HL-60 (cell line): ENCODE results near the gene KRTAP5-9.
"Not testable (repeated sequence)": the region's sequence is repeated elsewhere in the genome, so short reads cannot be mapped to it uniquely, and the experiment has no call there.

Experiments
- DNase-seq, 2 experiments: peaks; one replicate each; pipeline ENCODE4 v3.0.0-alpha.2; 2010 to 2020; ENCODE audit warnings: low read depth in 1 of 2, low spot score in 1 of 2
- H3K27ac ChIP-seq: fragments of 250-450 bp; sonication (Bioruptor Pico); replicated peaks from 2 replicates; pipeline ENCODE4 v1.5.1; 2020; ENCODE audit warnings: mild to moderate bottlenecking, moderate library complexity
- H3K27me3 ChIP-seq: fragments of 250-450 bp; sonication (Bioruptor Pico); 2 replicates; pipeline ENCODE4 v1.5.1; 2021; ENCODE audit warnings: mild to moderate bottlenecking, moderate library complexity; ENCODE audit not compliant: insufficient read depth, poor library complexity, severe bottlenecking
- H3K4me3 ChIP-seq: replicated peaks from 2 replicates; pipeline ENCODE4 v1.5.1; 2011; ENCODE audit warnings: mild to moderate bottlenecking, control low read depth, low read length; ENCODE audit not compliant: insufficient read depth
- GABPA ChIP-seq: IDR thresholded peaks from 2 replicates; pipeline ENCODE4 v1.6.1; 2012; ENCODE audit warnings: low read depth
- POLR2AphosphoS5 ChIP-seq: IDR thresholded peaks from 2 replicates; pipeline ENCODE4 v1.6.1; 2012; ENCODE audit warnings: low read depth
- REST ChIP-seq: IDR thresholded peaks from 2 replicates; pipeline ENCODE4 v1.6.1; 2012; ENCODE audit warnings: low read depth; ENCODE audit not compliant: insufficient replicate concordance
- SPI1 ChIP-seq: IDR thresholded peaks from 2 replicates; pipeline ENCODE4 v1.6.1; 2012; ENCODE audit warnings: low read depth, mild to moderate bottlenecking, borderline replicate concordance
- TF ChIP-seq, protein P1 (sequence below): IDR thresholded peaks from one replicate; pipeline ENCODE4 v1.5.1; 2011; ENCODE audit warnings: low read length, control low read depth, inconsistent platforms; ENCODE audit not compliant: insufficient read depth

KRTAP5-9 gene

DNA sequence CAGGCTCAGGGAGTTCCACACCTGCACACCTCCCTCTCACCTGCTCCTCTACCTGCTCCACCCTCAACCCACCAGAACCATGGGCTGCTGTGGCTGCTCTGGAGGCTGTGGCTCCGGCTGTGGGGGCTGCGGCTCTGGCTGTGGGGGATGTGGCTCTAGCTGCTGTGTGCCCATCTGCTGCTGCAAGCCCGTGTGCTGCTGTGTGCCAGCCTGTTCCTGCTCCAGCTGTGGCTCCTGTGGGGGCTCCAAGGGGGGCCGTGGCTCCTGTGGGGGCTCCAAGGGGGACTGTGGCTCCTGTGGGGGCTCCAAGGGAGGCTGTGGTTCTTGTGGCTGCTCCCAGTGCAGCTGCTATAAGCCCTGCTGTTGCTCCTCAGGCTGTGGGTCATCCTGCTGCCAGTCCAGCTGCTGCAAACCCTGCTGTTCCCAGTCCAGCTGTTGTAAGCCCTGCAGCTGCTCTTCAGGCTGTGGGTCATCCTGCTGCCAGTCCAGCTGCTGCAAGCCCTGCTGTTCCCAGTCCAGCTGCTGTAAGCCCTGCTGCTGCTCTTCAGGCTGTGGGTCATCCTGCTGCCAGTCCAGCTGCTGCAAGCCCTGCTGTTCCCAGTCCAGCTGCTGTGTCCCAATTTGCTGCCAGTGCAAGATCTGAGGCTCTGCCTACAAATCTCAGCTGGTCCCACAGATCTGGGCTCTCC, 10.1 kb upstream of the KRTAP5-9 start, which contains the start of gene KRTAP5-8:
Gene KRTAP5-8 (plus strand): TSS at position 49 of the 689 bp plus-strand sequence. CDS start 31 bp downstream, at position 80.
- DNase-seq, H3K4me3 ChIP-seq, H3K27ac ChIP-seq, H3K27me3 ChIP-seq: not testable (repeated sequence)
- peak; percentile 57; the same call in 1 of the 2 replicates for TF ChIP-seq POLR2AphosphoS5

- Histone ChIP-seq H3K4me3 (no peak overlapping the region), H3K27ac (no peak overlapping the region), H3K27me3 (no peaks in the 10 kb centered on the region)
- DNase-seq = no peak
- no peak for TF ChIP-seq REST
- TF ChIP-seq, protein P1, sequence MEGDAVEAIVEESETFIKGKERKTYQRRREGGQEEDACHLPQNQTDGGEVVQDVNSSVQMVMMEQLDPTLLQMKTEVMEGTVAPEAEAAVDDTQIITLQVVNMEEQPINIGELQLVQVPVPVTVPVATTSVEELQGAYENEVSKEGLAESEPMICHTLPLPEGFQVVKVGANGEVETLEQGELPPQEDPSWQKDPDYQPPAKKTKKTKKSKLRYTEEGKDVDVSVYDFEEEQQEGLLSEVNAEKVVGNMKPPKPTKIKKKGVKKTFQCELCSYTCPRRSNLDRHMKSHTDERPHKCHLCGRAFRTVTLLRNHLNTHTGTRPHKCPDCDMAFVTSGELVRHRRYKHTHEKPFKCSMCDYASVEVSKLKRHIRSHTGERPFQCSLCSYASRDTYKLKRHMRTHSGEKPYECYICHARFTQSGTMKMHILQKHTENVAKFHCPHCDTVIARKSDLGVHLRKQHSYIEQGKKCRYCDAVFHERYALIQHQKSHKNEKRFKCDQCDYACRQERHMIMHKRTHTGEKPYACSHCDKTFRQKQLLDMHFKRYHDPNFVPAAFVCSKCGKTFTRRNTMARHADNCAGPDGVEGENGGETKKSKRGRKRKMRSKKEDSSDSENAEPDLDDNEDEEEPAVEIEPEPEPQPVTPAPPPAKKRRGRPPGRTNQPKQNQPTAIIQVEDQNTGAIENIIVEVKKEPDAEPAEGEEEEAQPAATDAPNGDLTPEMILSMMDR = no peak
- no peak for TF ChIP-seq SPI1
These were observed 9.6 kb upstream of the KRTAP5-9 start for GRCh38 chr11:71538666-71538990.

- Histone ChIP-seq H3K4me3 (no peak overlapping the region), H3K27ac (no peak overlapping the region), H3K27me3 (no peaks in the 10 kb centered on the region)
- no peak for TF ChIP-seq SPI1
- TF ChIP-seq REST = no peak
- TF ChIP-seq POLR2AphosphoS5 = no peak
- TF ChIP-seq, protein P1 = no peak
- TF ChIP-seq GABPA = no peak
- DNase-seq = no peak
These were observed 9.2 kb upstream of the KRTAP5-9 start for GRCh38 chr11:71539017-71539416.

DNA sequence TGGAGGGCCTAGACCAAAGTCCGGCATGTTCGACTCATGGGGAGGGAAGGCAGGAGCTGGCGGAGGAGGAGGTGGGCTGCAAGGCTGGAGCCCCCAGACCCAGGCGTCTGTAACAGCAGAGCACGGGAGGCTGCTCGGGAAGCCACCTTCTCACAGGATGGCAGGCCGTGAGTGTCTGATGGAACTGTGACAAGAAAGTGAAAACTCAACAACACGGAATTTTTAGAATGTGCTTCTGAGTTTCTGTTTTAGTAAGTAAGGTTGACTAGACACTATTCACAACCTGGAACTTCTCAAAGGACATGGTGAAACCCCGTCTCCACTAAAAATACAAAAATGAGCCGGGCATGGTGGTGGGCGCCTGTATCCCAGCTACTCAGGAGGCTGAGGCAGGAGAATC, 8.2 kb upstream of the KRTAP5-9 start:
- H3K4me3 ChIP-seq, H3K27ac ChIP-seq, H3K27me3 ChIP-seq, DNase-seq: not testable (repeated sequence)

- H3K27ac ChIP-seq, H3K4me3 ChIP-seq, H3K27me3 ChIP-seq, DNase-seq: not testable (repeated sequence)
These were observed 7.5 kb upstream of the KRTAP5-9 start for GRCh38 chr11:71540521-71541304.
